ENCODE data around the gene NCS1. TPM values are rescaled to one million over a fixed set of nuclear protein-coding genes. Genes with fewer than 3 reads are reported as not detected.

The NCS1 gene
- total RNA-seq, 1 donor from 2014 or later, result 126 TPM

- H3K4me3 Mint-ChIP-seq (ENCODE audit: unreplicated experiment), result peak overlapping the region; percentile 27
- peak overlapping the region; percentile 81 for H3K27ac Mint-ChIP-seq (ENCODE audit: unreplicated experiment)
- DNase-seq (ENCODE audit: low read depth), result no peak
- Histone ChIP-seq H3K4me3 (ENCODE audit: insufficient read depth, low read depth, low read length) (no peak overlapping the region), H3K4me1 (ENCODE audit: insufficient read depth, low read length) (peaks cover 14% of the 10 kb centered on the region), H3K36me3 (ENCODE audit: insufficient read depth, low read length) (peaks cover 4% of the 10 kb centered on the region), H3K4me2 (ENCODE audit: low read length) (no peak overlapping the region), H3K79me2 (ENCODE audit: insufficient read depth, low read length) (peaks cover 69% of the 10 kb centered on the region), H3K27ac (ENCODE audit: low read depth, low read length) (no peak overlapping the region), H3K27me3 (ENCODE audit: insufficient read depth, low read length) (no peaks in the 10 kb centered on the region), H2AFZ (ENCODE audit: low read depth, low read length) (no peak overlapping the region), H3K9ac (ENCODE audit: low read length) (no peak overlapping the region), H3K9me3 (ENCODE audit: insufficient read depth, low read depth, low read length) (no peaks in the 10 kb centered on the region), H4K20me1 (ENCODE audit: insufficient read depth, low read length) (peaks cover 87% of the 10 kb centered on the region)
- FAIRE-seq, result no peak
- H3K36me3 Mint-ChIP-seq (ENCODE audit: low read depth, unreplicated experiment), result peaks cover 9% of the 10 kb centered on the region
- no peak for TF ChIP-seq EZH2 (IDR thresholded peaks at IDR 0.05; ENCODE audit: insufficient read depth, low read length)
- no peak for TF ChIP-seq CTCF (IDR thresholded peaks at IDR 0.05; ENCODE audit: insufficient read depth, low read depth, low read length)
- H3K9me3 Mint-ChIP-seq (ENCODE audit: unreplicated experiment), result no peaks in the 10 kb centered on the region
- peaks cover 26% of the 10 kb centered on the region for H3K4me1 Mint-ChIP-seq (ENCODE audit: low read depth, unreplicated experiment)
- no peaks in the 10 kb centered on the region for H3K27me3 Mint-ChIP-seq (ENCODE audit: low read depth, unreplicated experiment)
These were observed 41.9 kb downstream of the NCS1 start for GRCh38 chr9:130213911-130214761.

- H3K36me3 Mint-ChIP-seq (ENCODE audit: low read depth, unreplicated experiment), result peaks cover 4% of the 10 kb centered on the region
- FAIRE-seq, result no peak
- TF ChIP-seq EZH2 (IDR thresholded peaks at IDR 0.05; ENCODE audit: insufficient read depth, low read length) (no peak), CTCF (IDR thresholded peaks at IDR 0.05; ENCODE audit: insufficient read depth, low read depth, low read length) (no peak)
- Histone ChIP-seq H2AFZ (ENCODE audit: low read depth, low read length) (no peak overlapping the region), H3K9me3 (ENCODE audit: insufficient read depth, low read depth, low read length) (no peaks in the 10 kb centered on the region), H3K27me3 (ENCODE audit: insufficient read depth, low read length) (no peaks in the 10 kb centered on the region), H3K4me3 (ENCODE audit: insufficient read depth, low read depth, low read length) (no peak overlapping the region), H3K4me1 (ENCODE audit: insufficient read depth, low read length) (peaks cover 10% of the 10 kb centered on the region), H3K9ac (ENCODE audit: low read length) (no peak overlapping the region), H3K4me2 (ENCODE audit: low read length) (no peak overlapping the region), H3K79me2 (ENCODE audit: insufficient read depth, low read length) (peaks cover 62% of the 10 kb centered on the region), H4K20me1 (ENCODE audit: insufficient read depth, low read length) (peaks cover 87% of the 10 kb centered on the region), H3K36me3 (ENCODE audit: insufficient read depth, low read length) (peaks cover 4% of the 10 kb centered on the region), H3K27ac (ENCODE audit: low read depth, low read length) (no peak overlapping the region)
- H3K4me1 Mint-ChIP-seq (ENCODE audit: low read depth, unreplicated experiment), result peaks cover 24% of the 10 kb centered on the region
- no peaks in the 10 kb centered on the region for H3K9me3 Mint-ChIP-seq (ENCODE audit: unreplicated experiment)
- H3K4me3 Mint-ChIP-seq (ENCODE audit: unreplicated experiment), result peak overlapping the region; percentile 45
- DNase-seq (ENCODE audit: low read depth), result no peak
- no peaks in the 10 kb centered on the region for H3K27me3 Mint-ChIP-seq (ENCODE audit: low read depth, unreplicated experiment)
- peak overlapping the region; percentile 47 for H3K27ac Mint-ChIP-seq (ENCODE audit: unreplicated experiment)
These were observed 42.7 kb downstream of the NCS1 start for GRCh38 chr9:130214776-130215340.

Measured in astrocyte (in vitro differentiated cells and primary cell).